BLaER1 treated with 17β-estradiol and CSF1 and Interleukin-3, amounts not matched to agents 10 nM and 100 nM (cell line): Measurements from ENCODE around the gene AIF1.

ENCODE experiments used
- H3K27ac ChIP-seq, 11 experiments: shearing (Covaris generic); formaldehyde crosslinking; 2 replicates each; pipeline ENCODE4 v1.8.1; 2022
- H3K27me3 ChIP-seq, 11 experiments: shearing (Covaris generic); formaldehyde crosslinking; 2 replicates each; pipeline ENCODE4 v1.8.1; 2022
- H3K36me3 ChIP-seq, 11 experiments: shearing (Covaris generic); formaldehyde crosslinking; 2 replicates each; pipeline ENCODE4 v1.8.1; 2022
- H3K4me1 ChIP-seq, 10 experiments: shearing (Covaris generic); formaldehyde crosslinking; 2 replicates each; pipeline ENCODE4 v1.8.1; 2022
- H3K4me2 ChIP-seq, 11 experiments: shearing (Covaris generic); formaldehyde crosslinking; 2 replicates each; pipeline ENCODE4 v1.8.1; 2022
- H3K4me3 ChIP-seq, 10 experiments: shearing (Covaris generic); formaldehyde crosslinking; 2 replicates each; pipeline ENCODE4 v1.8.1; 2022
- H3K9ac ChIP-seq, 11 experiments: shearing (Covaris generic); formaldehyde crosslinking; 2 replicates each; pipeline ENCODE4 v1.8.1; 2022
- H3K9me3 ChIP-seq, 11 experiments: shearing (Covaris generic); formaldehyde crosslinking; replicated peaks in 1 of 11; 2 replicates each; pipeline ENCODE4 v1.8.1; 2022
- H4K20me1 ChIP-seq, 11 experiments: shearing (Covaris generic); formaldehyde crosslinking; 2 replicates each; pipeline ENCODE4 v1.8.1; 2022
- Cebpa-rat ChIP-seq, 11 experiments: shearing (Covaris generic); IDR thresholded peaks; 2 replicates each; pipeline ENCODE4 v1.8.1; 2022

AIF1 gene

GRCh38 chr6:31574106-31575061 lies 40.6 kb upstream of the AIF1 start:
- Histone ChIP-seq H3K4me2 (peak overlapping the region; percentile 90 to 100 (median 96)), H3K9me3 (no peaks in the 10 kb centered on the region), H4K20me1 (peaks cover 0 to 31% (median 17%) of the 10 kb centered on the region in 11 experiments; a peak in 15 of 22 replicates), H3K27ac (peak overlapping the region; percentile 58 to 93 (median 86); a peak in 21 of 22 replicates), H3K4me3 (peak overlapping the region; percentile 71 to 89 (median 85); a peak in 18 of 20 replicates), H3K36me3 (peaks cover 18 to 28% (median 26%) of the 10 kb centered on the region in 11 experiments), H3K9ac (peak overlapping the region; percentile 82 to 94 (median 87)), H3K4me1 (peaks cover 82 to 99% (median 97%) of the 10 kb centered on the region in 10 experiments), H3K27me3 (no peaks in the 10 kb centered on the region)
- no peak for TF ChIP-seq Cebpa-rat (IDR thresholded peaks at IDR 0.05)

- peak within 1 kb of the TSS; percentile 58 to 93 (median 86); a peak in 21 of 22 replicates for H3K27ac ChIP-seq
- peak within 1 kb of the TSS; percentile 90 to 100 (median 96) for H3K4me2 ChIP-seq
- H3K4me3 ChIP-seq = peak within 1 kb of the TSS; percentile 71 to 89 (median 85)
- H3K27me3 ChIP-seq = no peaks in the 10 kb centered on the region
- peaks cover 0 to 31% (median 17%) of the 10 kb centered on the region in 11 experiments; a peak in 15 of 22 replicates for H4K20me1 ChIP-seq
- peaks cover 18 to 28% (median 26%) of the 10 kb centered on the region in 11 experiments for H3K36me3 ChIP-seq
- H3K9ac ChIP-seq = peak within 1 kb of the TSS; percentile 82 to 94 (median 87)
- H3K4me1 ChIP-seq = peaks cover 83 to 99% (median 97%) of the 10 kb centered on the region in 10 experiments
- peak in 1 of 11 experiments; percentile 55; a peak in 1 of 22 replicates for TF ChIP-seq Cebpa-rat (IDR thresholded peaks at IDR 0.05)
- H3K9me3 ChIP-seq = no peaks in the 10 kb centered on the region
Observed at GRCh38 chr6:31575335-31575901, 39.6 kb upstream of the AIF1 start, which contains the start of gene TNF. TNF (plus strand) TSS chr6:31575565; CDS start chr6:31575742, 177 bp downstream.

- TF ChIP-seq Cebpa-rat (IDR thresholded peaks at IDR 0.05) = no peak
- Histone ChIP-seq H3K4me1 (peaks cover 82 to 97% (median 94%) of the 10 kb centered on the region in 10 experiments), H3K36me3 (peaks cover 18 to 28% (median 26%) of the 10 kb centered on the region in 11 experiments), H3K27me3 (no peaks in the 10 kb centered on the region), H3K9me3 (no peaks in the 10 kb centered on the region), H3K9ac (peak overlapping the region; percentile 82 to 94 (median 87)), H3K27ac (peak overlapping the region; percentile 35 to 93 (median 86); a peak in 21 of 22 replicates), H4K20me1 (peaks cover 0 to 31% (median 17%) of the 10 kb centered on the region in 11 experiments; a peak in 15 of 22 replicates), H3K4me3 (peak overlapping the region; percentile 71 to 89 (median 85)), H3K4me2 (peak overlapping the region; percentile 90 to 100 (median 96))
Observed at GRCh38 chr6:31575952-31576685, 38.9 kb upstream of the AIF1 start.

- H3K27ac ChIP-seq = peak overlapping the region in 10 of 11 experiments; percentile 74 to 93 (median 86); a peak in 19 of 22 replicates
- peaks cover 18 to 28% (median 26%) of the 10 kb centered on the region in 11 experiments for H3K36me3 ChIP-seq
- peak overlapping the region; percentile 71 to 89 (median 85) for H3K4me3 ChIP-seq
- H3K4me1 ChIP-seq = peaks cover 78 to 97% (median 93%) of the 10 kb centered on the region in 10 experiments
- no peaks in the 10 kb centered on the region for H3K27me3 ChIP-seq
- H4K20me1 ChIP-seq = peaks cover 0 to 31% (median 17%) of the 10 kb centered on the region in 11 experiments; a peak in 15 of 22 replicates
- peak overlapping the region; percentile 82 to 94 (median 87) for H3K9ac ChIP-seq
- TF ChIP-seq Cebpa-rat (IDR thresholded peaks at IDR 0.05) = no peak
- no peaks in the 10 kb centered on the region for H3K9me3 ChIP-seq
- peak overlapping the region; percentile 90 to 100 (median 96) for H3K4me2 ChIP-seq
Observed at GRCh38 chr6:31576897-31577578, 38.0 kb upstream of the AIF1 start.

DNA sequence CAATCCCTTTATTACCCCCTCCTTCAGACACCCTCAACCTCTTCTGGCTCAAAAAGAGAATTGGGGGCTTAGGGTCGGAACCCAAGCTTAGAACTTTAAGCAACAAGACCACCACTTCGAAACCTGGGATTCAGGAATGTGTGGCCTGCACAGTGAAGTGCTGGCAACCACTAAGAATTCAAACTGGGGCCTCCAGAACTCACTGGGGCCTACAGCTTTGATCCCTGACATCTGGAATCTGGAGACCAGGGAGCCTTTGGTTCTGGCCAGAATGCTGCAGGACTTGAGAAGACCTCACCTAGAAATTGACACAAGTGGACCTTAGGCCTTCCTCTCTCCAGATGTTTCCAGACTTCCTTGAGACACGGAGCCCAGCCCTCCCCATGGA lies 37.5 kb upstream of the AIF1 start:
- peak overlapping the region; percentile 90 to 100 (median 96) for H3K4me2 ChIP-seq
- peaks cover 0 to 31% (median 17%) of the 10 kb centered on the region in 11 experiments; a peak in 15 of 22 replicates for H4K20me1 ChIP-seq
- peaks cover 18 to 28% (median 26%) of the 10 kb centered on the region in 11 experiments for H3K36me3 ChIP-seq
- H3K9ac ChIP-seq = peak overlapping the region; percentile 82 to 94 (median 87); a peak in 19 of 22 replicates
- peaks cover 78 to 97% (median 93%) of the 10 kb centered on the region in 10 experiments for H3K4me1 ChIP-seq
- H3K27me3 ChIP-seq = no peaks in the 10 kb centered on the region
- H3K27ac ChIP-seq = peak overlapping the region in 7 of 11 experiments; percentile 83 to 93 (median 90); a peak in 11 of 22 replicates
- TF ChIP-seq Cebpa-rat (IDR thresholded peaks at IDR 0.05) = no peak
- H3K9me3 ChIP-seq = no peaks in the 10 kb centered on the region
- H3K4me3 ChIP-seq = peak overlapping the region; percentile 71 to 89 (median 85); a peak in 19 of 20 replicates

DNA sequence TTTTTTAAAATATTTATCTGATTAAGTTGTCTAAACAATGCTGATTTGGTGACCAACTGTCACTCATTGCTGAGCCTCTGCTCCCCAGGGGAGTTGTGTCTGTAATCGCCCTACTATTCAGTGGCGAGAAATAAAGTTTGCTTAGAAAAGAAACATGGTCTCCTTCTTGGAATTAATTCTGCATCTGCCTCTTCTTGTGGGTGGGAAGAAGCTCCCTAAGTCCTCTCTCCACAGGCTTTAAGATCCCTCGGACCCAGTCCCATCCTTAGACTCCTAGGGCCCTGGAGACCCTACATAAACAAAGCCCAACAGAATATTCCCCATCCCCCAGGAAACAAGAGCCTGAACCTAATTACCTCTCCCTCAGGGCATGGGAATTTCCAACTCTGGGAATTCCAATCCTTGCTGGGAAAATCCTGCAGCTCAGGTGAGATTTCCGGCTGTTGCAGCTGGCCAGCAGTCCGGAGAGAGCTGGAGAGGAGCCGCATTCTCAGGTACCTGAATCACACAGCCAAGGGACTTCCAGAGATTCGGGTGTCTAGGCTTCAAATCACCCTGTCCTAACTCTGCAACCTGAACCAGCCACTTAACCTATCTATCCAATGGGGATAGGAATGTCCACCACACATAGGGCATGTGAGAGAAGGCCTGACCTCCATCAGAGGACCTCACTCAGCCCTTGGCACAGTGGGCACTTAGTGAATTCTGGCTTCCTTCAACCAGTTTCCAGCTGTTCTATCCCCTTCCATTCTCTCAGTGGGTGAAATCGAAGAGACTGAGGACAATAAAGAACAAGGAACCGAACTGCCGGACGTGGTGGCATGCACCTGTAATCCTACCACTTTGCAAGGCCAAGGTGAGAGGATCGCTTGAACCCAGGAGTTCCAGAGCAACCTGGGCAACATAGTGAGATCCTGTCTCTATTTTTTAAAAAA lies 36.6 kb upstream of the AIF1 start:
- H3K9ac ChIP-seq = peak overlapping the region in 6 of 11 experiments; percentile 84 to 94 (median 86); a peak in 6 of 22 replicates

GRCh38 chr6:31579119-31579505 lies 35.9 kb upstream of the AIF1 start:
- peak overlapping the region; percentile 90 to 100 (median 96); a peak in 20 of 22 replicates for H3K4me2 ChIP-seq

More for the DNA sequence above, 36.6 kb upstream of the AIF1 start:
- Histone ChIP-seq H3K4me2 (peak overlapping the region; percentile 90 to 100 (median 96)), H3K4me1 (peaks cover 80 to 96% (median 91%) of the 10 kb centered on the region in 10 experiments), H3K4me3 (peak overlapping the region in 8 of 10 experiments; percentile 79 to 89 (median 86); a peak in 13 of 20 replicates), H3K9me3 (no peaks in the 10 kb centered on the region), H3K27me3 (no peaks in the 10 kb centered on the region), H4K20me1 (peaks cover 0 to 31% (median 17%) of the 10 kb centered on the region in 11 experiments; a peak in 15 of 22 replicates), H3K27ac (peak overlapping the region in 2 of 11 experiments; percentile 90 to 93; a peak in 1 of 22 replicates), H3K36me3 (peaks cover 18 to 28% (median 26%) of the 10 kb centered on the region in 11 experiments)
- no peak for TF ChIP-seq Cebpa-rat (IDR thresholded peaks at IDR 0.05)

More at GRCh38 chr6:31579119-31579505, 35.9 kb upstream of the AIF1 start:
- peaks cover 0 to 31% (median 17%) of the 10 kb centered on the region in 11 experiments; a peak in 15 of 22 replicates for H4K20me1 ChIP-seq
- H3K27me3 ChIP-seq = no peaks in the 10 kb centered on the region
- H3K9me3 ChIP-seq = no peaks in the 10 kb centered on the region
- no peak overlapping the region for H3K4me3 ChIP-seq
- no peak overlapping the region for H3K27ac ChIP-seq
- H3K36me3 ChIP-seq = peaks cover 18 to 28% (median 26%) of the 10 kb centered on the region in 11 experiments
- TF ChIP-seq Cebpa-rat (IDR thresholded peaks at IDR 0.05) = no peak
- H3K4me1 ChIP-seq = peaks cover 80 to 95% (median 86%) of the 10 kb centered on the region in 10 experiments
- H3K9ac ChIP-seq = no peak overlapping the region
